HG03025 (cell line): Measurements from ENCODE around the gene IGLON5.

Experiments used
- ATAC-seq: cut with Tn5 transposase; IDR thresholded peaks from one replicate; pipeline ENCODE4 v1.9.1; 2021; ENCODE audit warnings: mild to moderate bottlenecking, moderate library complexity; ENCODE audit not compliant: unreplicated experiment, low FRiP score

IGLON5 gene

DNA sequence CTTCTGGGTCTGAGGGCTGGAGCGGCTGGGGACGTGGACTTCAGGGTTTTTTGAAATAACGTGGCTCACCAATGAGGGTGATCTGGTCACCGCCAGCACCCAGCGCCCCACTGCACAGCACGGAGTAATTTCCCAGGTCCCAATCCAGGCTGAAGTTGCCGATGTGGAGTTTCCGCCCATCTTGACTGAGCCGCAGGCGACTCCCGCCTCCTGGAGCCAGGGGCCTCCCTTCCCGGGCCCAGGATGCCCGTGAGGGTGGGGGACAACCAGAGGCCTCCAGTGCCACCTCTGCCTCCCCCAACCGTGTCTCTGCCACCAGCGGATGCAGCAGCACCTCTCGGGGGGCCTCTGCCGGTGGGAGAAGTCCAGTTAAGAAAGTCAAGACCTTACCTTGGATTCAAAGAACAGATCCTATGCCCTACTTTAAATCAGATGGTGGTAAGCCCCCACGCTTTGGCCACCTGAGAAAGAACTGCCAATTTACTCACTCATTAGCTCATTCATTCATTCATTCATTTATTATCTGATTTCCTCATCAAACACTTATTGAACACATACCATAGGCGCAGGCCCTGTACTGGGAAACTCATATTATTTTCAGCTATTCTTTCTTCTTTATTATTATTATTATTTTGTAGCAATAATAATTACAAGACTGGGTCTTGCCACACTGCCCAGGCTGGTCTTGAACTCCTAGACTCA lies 26.6 kb downstream of the IGLON5 start:
- no peak for ATAC-seq

DNA sequence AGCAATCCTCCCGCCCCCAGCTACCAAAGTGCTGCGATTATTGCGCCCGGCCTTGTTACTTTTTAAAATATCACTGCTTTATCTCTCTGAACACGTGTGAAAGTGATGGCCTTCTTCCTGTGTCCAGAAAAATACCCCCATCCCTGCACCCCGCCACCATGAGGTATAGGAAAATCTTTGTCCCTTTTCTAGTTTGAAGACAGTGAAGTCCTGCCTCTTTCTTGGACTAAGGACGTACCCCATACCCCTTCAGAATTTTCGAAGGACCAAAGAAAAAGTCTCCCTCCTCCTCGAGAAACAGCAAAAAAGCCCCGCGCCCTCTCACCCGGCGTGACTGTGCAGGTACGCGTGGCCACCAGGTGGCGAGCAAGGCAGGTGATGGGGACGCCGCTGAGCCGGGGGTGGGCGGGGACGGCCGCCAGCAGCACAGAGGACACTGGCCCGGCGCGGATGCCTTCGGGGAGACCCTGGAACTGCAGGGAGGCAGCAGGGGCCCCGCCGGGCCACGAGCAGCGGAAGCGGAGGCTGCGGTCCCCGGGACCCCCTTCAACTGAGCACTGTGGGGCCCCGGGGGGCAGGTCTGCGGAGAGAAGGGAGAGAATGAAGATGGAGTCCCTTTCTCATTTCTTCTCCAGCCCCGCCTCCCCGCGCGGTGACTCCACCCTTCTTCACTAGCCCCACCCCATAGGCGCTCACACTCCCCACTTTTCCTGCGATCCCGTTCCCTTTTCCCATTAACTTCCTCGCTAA lies 27.3 kb downstream of the IGLON5 start:
- peak; percentile 44 for ATAC-seq

DNA sequence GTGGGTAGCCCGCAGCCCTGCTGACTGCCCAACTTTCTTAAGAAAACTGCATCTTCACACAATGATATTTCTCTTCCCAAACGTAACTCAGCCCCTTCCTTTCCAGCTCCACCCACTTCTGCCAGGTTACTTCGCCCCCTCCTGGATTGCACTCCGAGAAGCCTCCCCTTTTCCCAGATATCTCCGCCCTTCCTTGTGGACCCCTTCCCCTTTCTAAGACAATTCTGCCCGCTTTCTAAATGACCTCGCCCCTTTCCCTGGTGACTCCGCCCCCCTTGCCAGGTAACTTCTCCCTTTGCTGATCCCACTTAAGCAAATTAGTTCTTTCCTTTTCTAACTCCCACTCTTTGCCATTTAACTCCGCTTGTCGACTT lies 27.9 kb downstream of the IGLON5 start:
- peak; percentile 5 for ATAC-seq

DNA sequence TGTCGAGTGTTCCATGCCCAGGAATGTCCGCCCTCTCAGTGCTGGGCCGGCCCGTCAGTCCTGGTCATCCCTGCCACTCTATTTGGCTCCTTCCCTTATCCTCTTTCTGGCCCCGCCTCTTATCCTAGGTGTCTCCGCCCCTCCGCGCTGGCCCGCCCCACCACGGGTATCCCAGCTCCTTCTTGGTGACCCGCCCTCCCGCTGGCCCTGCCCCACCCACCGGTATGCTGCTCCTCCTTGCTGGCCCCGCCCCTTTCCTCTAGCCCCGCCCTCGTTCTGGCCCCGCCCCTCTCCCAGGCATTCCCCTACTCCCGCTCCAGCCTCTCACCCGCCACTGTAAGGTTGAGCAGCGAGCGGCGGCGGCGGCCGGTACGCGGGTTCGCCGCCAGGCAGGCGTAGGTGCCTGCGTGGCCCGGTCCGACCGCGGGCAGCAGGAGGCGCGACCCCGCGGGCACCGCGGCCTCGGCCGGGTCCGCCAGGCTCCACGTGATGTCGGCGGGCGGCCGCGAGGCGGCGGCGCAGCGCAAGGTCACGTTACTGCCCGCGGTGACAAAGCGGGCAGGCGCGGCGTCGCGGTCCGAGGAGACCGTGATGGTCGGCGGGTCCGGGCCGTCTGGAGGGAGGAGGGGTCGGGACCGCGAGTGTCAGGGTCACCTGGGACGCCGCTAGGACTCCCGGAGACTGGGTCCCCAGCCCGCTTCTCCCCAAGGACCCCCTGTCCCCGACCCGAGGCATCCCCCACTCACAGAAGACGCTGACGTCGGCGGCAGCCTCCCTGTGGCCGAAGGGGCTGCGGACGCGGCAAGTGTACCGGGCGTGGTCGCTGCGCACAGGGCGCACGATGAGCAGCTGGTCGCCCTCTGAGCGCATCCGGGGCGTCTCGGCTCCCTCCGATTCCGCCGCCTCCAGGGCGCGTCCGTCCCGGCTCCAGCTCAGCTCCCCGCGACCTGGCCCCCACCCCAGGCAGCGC lies 28.5 kb downstream of the IGLON5 start:
- ATAC-seq, result peak; percentile 56

DNA sequence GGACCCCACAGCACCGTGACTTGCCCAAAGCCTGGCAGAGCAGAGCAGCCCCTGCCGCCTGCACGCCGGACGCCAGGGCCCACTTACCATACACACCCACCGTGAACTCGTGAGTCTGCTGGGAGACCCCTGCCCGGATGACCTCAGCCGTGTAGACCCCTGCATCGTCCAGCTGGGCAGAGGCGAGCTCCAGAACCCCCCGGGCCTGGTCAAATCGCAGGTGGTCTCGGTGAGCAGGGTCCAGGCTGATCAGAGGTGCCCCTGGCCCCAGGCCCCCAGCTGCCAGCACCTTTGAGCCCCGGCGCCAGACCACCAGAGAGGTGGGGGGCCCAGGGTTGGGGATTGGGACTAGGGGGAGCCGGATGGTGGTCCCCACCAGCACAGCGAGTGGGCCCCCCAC lies 29.6 kb downstream of the IGLON5 start:
- no peak for ATAC-seq

DNA sequence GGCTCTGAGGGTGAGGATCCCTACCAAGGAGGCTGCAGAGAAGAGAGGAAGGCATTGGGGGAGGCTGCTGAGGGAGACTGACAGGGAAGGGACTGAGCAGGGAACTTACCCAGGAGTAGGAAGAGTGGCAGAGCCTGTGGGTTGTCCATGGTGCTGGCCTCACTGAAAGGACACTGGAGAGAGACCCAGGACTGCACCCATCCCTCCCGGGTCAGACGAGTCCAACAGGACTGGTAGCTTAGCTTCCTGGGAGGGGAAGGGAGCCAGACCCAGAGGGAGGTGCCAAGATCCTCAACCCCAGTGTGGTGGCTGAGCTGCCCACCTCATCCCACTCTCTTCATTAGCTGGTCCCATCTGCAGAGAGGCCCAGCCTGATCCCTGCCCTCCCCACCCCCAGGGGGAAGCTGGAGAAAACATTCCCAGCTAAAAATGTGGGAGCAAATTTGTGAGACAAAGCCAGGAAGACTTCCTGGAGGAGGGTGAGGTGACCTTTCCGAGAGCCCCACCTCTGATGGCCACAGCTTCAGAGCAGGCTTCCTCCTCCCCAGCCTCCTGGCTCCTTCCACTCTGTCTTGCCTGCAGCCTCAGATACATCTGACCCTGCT lies 30.6 kb downstream of the IGLON5 start, which contains the start of gene VSIG10L:
TSS of gene VSIG10L (minus strand) at position 164 of the 605 bp plus-strand sequence. CDS start at position 149, 15 bp downstream.
- no peak for ATAC-seq

DNA sequence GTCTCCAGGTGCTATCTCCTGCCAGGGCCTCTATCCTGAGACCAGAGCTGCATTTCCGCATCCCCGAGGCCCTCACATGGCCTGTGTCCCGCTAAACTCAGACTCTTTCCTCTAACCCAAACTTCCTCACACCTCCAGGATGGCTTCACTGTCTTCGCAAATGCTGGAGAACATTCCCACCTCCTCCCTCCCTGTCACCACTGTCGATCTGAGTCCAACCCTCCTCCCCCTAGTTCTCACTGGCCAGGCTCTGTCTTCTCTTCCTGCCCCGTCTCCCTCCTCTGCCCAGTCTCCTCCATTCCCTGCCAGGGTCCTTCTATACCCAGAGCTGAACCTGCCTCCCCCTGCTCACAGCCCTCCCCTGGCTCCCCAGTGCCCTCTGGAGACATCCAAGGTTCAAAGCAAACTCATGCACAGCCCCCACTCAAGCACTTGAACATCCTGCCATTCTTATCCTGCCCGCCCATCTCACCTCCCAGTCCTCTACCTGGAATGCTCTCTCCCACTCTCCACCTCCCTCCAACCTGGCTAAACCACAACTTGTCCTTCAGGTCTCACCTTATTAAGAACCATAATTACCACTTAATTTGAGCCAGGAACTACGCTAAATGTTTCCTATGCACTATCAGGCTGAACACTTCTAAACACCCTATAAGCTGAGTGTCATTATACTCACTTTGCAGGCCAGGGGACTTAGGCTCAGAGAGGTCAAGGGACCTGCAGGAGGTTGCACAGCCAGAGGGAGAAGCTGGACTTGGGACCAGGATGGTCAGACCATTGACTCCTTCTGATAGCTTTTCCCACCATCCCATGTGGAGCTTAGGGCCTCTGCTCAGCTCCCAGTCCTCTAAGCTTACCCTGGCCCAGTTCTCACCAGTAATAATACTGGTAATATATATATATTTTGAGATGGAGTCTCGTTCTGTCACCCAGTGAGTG lies 31.5 kb downstream of the IGLON5 start:
- ATAC-seq, result no peak

DNA sequence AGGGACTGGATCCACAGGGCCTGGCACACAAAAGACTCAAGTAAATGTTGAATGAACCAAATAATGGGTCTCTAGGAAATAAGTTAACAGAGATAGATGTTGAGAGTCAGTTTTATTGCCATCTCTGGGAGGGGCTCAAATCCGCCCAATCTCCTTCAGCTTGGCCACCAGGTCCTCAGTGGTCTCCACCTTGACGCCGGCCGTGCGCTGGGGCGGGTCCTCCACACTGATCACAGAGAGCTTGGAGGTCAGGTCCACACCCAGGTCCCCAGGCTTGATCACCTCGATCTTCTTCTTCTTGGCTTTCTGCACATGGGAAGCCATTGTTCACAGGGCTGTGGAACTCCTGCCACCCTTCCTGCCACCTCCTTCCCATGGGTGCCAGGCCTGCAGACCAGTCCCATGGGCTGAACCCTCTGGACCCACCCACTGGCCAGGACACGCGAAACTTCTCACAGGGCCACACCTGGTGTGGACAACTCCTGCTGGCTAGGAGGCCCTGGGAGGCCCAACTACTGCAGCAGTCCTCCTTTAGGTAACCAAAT lies 33.7 kb downstream of the IGLON5 start:
- ATAC-seq, result no peak

DNA sequence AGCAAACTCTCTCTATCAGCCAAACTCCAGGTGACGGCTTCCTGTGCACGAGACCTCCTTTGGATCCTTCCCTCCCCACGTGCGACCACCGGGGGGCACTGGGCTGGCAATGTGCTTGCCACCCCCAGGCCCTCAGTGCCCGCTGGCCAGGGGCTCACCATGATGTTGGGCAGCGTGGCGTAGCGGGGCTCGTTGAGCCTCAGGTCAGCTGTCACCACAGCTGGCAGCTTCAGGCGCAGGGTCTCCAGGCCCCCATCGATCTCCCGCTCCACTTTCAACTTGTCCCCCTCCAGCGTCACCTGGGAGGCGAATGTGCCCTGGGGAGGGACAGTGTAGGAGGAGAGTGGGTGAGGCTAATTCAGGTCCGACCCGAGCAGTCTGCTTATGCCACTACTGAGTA lies 35.3 kb downstream of the IGLON5 start:
- no peak for ATAC-seq

DNA sequence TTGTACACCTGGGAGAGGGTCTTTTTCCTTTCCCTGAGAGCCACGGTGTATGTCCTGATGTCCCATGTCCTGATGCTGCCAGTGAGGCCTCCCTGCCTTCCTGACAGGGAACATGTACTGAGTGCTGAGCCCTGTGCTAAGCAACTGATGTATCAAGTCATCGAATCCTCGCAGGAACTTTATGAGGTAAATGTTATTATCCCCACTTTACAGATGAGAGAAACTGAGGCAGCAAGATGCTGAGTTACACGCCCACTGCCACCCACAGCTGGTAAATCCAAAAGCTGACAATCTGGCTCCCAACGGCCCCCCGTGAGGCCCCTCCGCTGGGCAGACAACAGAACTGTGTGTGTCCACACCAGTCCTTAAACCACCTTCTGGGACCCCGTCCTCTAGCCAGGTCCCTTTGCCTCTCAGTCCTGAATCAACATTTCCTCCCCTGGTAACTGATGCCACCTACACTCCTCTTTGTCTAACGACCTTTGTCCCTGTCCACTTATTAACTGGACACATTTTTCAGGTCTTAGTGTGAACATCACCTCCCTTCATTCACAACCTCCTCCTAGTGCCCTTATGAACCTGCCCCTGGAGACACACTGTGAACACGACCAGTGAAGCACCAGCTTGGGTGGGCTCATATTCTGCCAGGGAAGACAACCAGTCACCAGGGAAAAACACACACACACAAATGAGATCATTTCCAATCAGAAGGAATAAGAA lies 35.9 kb downstream of the IGLON5 start:
- ATAC-seq, result no peak

DNA sequence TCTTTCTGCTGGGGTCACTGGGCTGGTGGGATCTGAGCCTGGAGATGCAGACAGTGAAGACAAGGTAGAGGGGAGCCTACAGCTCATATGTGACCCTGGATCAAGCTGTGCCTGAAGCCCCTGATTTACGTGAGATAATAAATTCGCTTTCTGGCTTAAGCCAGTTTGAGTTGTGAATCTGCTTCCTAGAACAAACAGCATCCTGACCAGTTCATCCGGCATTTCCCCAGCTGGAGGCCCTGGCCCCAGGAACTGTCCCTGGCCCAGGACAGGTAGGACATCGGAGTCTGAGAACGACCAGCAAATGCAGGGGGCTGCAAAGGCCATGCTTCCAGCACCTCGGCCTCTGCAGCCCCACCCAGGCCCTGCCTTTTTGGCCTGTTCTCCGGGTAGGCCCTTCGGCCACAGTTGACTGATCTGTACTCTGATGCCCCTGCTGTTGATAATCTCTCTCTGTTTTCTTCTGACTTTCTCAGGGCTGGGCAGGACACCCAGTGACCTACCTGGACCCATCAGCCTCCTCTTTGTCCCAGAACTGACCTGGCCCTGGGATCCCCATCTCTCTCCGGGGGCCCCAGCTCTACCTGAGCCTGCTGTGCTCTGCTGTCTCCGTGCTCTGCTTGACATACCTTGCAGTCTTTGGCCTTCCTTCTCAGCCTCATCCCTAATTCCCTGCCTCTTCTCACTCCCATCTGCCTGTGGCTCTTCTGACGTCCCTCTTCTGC lies 40.0 kb downstream of the IGLON5 start:
- no peak for ATAC-seq

DNA sequence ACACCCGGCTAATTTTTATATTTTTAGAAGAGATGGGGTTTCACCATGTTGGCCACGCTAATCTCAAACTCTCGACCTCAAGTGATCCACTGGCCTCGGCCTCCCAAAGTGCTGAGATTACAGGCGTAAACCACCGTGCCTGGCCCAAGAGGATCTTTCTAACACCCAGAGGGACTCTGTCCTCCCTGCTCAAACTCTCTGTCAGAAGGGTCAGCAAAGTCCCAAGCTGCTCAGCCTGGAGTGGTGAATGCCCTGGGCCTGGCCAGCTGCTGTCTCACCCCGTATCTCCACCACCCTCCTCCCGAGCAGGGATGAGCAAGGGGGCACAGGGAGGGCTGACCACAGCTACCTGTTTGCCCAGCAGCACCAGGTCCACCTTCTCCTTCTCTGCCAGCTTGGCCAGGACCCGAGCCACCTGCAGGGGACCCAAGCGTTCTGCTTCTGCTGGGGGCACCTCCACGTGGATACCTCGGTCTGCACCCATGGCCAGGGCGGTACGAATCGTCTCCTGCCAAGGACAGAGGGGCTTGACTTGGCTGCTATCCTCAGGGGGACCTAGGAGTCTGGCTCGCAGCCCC lies 41.4 kb downstream of the IGLON5 start:
- ATAC-seq, result no peak

DNA sequence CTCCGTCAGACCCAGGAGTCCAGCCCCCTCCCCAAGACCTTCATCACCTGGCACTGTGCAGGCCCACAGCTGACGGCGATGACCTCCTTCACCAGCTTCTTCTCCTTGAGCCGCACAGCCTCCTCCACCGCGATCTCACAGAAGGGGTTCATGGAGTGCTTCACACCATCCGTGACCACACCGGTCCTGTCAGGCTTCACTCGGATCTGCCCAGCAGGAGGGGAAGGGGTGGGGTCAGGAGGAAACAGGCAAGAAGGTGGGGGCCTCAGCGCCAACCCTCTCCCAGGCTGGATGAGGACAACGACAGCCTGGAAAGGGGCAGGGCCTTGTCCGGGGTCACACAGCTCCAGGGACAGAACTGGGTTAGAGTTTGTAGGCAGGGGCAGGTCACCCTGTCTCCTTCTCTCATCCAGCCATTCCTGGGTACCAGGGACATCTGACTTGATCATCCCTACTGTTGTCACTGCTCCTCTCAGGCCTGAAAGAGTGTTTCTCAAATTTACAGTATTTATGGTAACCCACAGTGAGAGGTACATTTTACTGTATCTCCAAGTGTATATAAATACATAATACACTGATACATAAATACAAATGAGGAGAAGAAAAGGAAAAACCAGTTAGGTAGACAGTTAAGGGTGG lies 42.8 kb downstream of the IGLON5 start:
- no peak for ATAC-seq

DNA sequence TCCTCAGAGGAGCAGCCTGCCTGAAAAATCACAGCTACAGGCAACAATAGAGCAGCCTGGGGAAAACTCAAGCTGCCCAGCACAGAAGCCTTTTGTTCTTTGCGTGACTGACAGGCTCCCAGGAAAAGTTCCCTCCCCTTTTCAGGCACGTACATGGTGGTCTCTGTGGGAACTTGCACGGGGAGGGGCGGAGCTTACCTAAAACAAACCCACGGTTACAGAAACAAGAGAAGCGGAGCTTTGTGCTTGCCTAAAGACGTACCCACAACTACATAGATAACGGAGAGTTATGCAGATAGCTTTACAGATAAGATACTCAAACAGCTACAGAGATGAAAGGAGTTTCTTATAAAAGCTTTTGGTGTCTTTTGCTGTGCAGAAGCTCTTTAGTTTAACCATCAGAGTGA lies 43.3 kb downstream of the IGLON5 start:
- ATAC-seq, result no peak

DNA sequence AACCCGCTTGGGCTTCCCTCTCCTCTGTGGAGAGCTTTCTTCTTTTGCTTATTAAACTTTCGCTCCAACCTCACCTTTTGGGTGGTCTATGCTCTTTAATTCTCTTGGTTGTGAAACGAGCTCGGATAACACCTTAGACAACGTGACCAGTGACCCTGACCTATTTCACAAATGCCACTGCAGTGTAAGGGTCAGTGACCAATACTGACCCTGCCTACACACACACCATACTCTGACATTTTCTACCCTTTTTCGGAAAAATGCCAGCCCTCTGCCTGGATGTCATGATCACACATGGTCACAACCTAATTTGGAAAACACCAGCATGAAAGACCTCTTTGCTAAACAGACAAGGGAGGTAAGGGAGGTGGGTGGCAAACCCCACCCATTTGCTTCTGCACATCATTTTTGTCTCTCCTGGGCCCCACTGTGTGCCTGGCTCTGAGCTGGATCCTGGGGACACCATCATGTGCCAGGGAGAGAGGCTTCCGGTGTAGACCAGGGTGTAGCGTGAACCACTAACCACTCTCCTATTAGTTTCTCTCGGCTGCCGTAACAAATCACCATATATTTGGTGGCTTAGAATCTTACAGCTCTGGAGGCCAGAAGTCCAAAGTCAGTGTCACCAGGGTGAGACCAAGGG lies 44.8 kb downstream of the IGLON5 start:
- ATAC-seq, result no peak

DNA sequence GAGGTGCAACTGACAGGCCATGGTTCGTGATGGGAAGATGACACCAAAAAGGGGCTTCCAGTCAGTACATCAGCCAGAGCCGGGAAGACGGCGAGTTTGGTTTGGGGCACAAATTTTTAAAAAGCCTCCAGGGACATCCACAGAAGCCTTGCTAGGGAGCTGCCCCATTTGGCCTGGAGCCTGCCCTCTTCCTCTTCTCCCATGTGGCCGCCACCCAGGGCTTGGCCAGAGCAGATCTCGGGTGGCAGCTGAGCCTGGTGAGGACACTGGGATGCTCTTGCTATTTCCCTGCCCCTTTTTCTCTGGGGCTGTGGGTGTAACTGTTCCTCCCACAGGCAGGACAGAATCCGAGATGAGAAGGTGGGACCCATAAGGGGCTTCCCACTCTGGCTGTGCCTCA lies 46.5 kb downstream of the IGLON5 start:
- ATAC-seq, result no peak

DNA sequence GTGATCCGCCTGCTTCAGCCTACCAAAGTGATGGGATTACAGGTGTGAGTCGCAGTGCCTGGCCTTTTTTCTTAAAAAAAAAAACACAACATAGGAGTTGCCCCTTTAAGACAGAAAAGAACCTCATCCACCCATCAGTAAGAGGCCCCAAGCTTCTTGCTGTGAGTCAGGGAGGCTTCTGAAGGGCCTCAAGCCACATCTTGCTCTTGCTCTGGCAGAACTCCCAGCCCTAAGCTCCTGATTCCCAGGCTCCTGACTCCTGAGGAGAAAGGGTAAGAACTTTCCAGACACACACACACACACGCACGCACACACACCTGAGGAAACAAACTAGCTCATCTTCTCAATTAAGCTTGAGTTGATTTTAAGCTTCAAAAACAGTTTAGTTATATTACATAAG lies 47.9 kb downstream of the IGLON5 start:
- no peak for ATAC-seq
